GF-D8 (cell line): ENCODE data around the gene EDA.

ENCODE experiments used
- DNase-seq: peaks from one replicate; lab custom pipeline; 2025; lab: John Stamatoyannopoulos, UW

Gene EDA

GRCh38 chrX:70066646-70067045 is 450.7 kb downstream of the EDA start:
- DNase-seq: no peak

- no peak for DNase-seq
Observed at GRCh38 chrX:70079297-70079696, 463.4 kb downstream of the EDA start.

GRCh38 chrX:70079870-70080269 is 464.0 kb downstream of the EDA start:
- DNase-seq: no peak

- no peak for DNase-seq
Observed at GRCh38 chrX:70082723-70083122, 466.8 kb downstream of the EDA start.

- DNase-seq: no peak
Observed at GRCh38 chrX:70084592-70085240, 468.8 kb downstream of the EDA start.

GRCh38 chrX:70087857-70088630 is 472.1 kb downstream of the EDA start:
- no peak for DNase-seq

GRCh38 chrX:70088751-70089150 is 472.8 kb downstream of the EDA start:
- DNase-seq: no peak
